Panc1 (cell line): ENCODE results near the gene TYRO3.

ENCODE experiments used
- POLR2AphosphoS5 ChIP-seq: IDR thresholded peaks from 2 replicates; pipeline ENCODE4 v1.6.1; 2012; ENCODE audit warnings: mild to moderate bottlenecking, low read depth, low read length, moderate library complexity
- TCF7L2 ChIP-seq: IDR thresholded peaks from 2 replicates; pipeline ENCODE4 v1.6.1; 2011; ENCODE audit warnings: mild to moderate bottlenecking, low read depth, low read length, inconsistent platforms
- TF ChIP-seq, protein P1 (sequence below): fragments of 450-650 bp; IDR thresholded peaks from 2 replicates; pipeline ENCODE4 v1.5.1; 2017; ENCODE audit warnings: mild to moderate bottlenecking

DNA sequence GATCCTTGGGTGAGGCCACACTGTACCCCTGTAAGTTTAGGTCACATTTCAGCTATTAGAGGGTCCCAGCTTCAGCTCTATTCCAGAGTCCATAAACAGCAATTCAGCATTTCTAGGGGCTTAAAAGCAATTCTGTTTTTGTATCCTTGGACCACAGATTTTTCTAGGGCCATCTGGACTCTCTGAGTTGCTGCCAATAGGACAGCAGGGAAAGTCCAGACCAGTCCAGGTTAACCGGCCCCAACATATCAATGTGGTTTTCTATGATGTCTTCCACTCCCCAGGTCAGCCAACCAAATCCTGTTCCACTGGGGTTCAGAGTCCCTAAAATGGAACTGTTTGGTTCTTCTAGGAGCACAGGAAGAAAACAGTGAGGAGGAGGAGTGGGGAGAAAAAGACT, 40.0 kb downstream of the TYRO3 start:
- TF ChIP-seq, protein P1, sequence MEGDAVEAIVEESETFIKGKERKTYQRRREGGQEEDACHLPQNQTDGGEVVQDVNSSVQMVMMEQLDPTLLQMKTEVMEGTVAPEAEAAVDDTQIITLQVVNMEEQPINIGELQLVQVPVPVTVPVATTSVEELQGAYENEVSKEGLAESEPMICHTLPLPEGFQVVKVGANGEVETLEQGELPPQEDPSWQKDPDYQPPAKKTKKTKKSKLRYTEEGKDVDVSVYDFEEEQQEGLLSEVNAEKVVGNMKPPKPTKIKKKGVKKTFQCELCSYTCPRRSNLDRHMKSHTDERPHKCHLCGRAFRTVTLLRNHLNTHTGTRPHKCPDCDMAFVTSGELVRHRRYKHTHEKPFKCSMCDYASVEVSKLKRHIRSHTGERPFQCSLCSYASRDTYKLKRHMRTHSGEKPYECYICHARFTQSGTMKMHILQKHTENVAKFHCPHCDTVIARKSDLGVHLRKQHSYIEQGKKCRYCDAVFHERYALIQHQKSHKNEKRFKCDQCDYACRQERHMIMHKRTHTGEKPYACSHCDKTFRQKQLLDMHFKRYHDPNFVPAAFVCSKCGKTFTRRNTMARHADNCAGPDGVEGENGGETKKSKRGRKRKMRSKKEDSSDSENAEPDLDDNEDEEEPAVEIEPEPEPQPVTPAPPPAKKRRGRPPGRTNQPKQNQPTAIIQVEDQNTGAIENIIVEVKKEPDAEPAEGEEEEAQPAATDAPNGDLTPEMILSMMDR = no peak
- TF ChIP-seq POLR2AphosphoS5 (no peak), TCF7L2 (no peak)
